HG03342 (cell line): ENCODE data around the gene GSTCD.
"Not testable (repeated sequence)": the region's sequence is repeated elsewhere in the genome, so short reads cannot be mapped to it uniquely, and the experiment has no call there.

Source experiments
- ATAC-seq: cut with Tn5 transposase; IDR thresholded peaks from one replicate; pipeline ENCODE4 v1.9.1; 2021; ENCODE audit warnings: mild to moderate bottlenecking, moderate library complexity; ENCODE audit not compliant: unreplicated experiment

GSTCD gene

GRCh38 chr4:105714071-105714521, 5.5 kb downstream of the GSTCD start:
- peak; percentile 71 for ATAC-seq

- no peak for ATAC-seq
Observed at GRCh38 chr4:105714932-105715331, 6.3 kb downstream of the GSTCD start.

GRCh38 chr4:105715692-105716278, 7.2 kb downstream of the GSTCD start:
- no peak for ATAC-seq

GRCh38 chr4:105719204-105719603, 10.6 kb downstream of the GSTCD start:
- ATAC-seq: no peak

- no peak for ATAC-seq
Observed at GRCh38 chr4:105725623-105726022, 17.0 kb downstream of the GSTCD start.

- ATAC-seq: not testable (repeated sequence)
Observed at GRCh38 chr4:105729895-105730294, 21.3 kb downstream of the GSTCD start.

GRCh38 chr4:105735217-105735616, 26.6 kb downstream of the GSTCD start:
- ATAC-seq: not testable (repeated sequence)

GRCh38 chr4:105741548-105741947, 33.0 kb downstream of the GSTCD start:
- no peak for ATAC-seq

GRCh38 chr4:105748222-105748621, 39.6 kb downstream of the GSTCD start:
- ATAC-seq: no peak

GRCh38 chr4:105751718-105752299, 43.2 kb downstream of the GSTCD start:
- ATAC-seq: no peak

GRCh38 chr4:105753361-105753760, 44.8 kb downstream of the GSTCD start:
- no peak for ATAC-seq

GRCh38 chr4:105755375-105755774, 46.8 kb downstream of the GSTCD start:
- no peak for ATAC-seq

GRCh38 chr4:105758958-105759357, 50.4 kb downstream of the GSTCD start:
- ATAC-seq: no peak

- ATAC-seq: no peak
Observed at GRCh38 chr4:105765690-105766407, 57.3 kb downstream of the GSTCD start.

- no peak for ATAC-seq
Observed at GRCh38 chr4:105767579-105767978, 59.0 kb downstream of the GSTCD start.

GRCh38 chr4:105770524-105770923, 61.9 kb downstream of the GSTCD start:
- ATAC-seq: not testable (repeated sequence)

GRCh38 chr4:105772065-105772464, 63.5 kb downstream of the GSTCD start:
- ATAC-seq: not testable (repeated sequence)

GRCh38 chr4:105775760-105776415, 67.3 kb downstream of the GSTCD start:
- not testable (repeated sequence) for ATAC-seq

GRCh38 chr4:105780176-105780575, 71.6 kb downstream of the GSTCD start:
- no peak for ATAC-seq

- no peak for ATAC-seq
Observed at GRCh38 chr4:105784761-105785160, 76.2 kb downstream of the GSTCD start.

- ATAC-seq: no peak
Observed at GRCh38 chr4:105785792-105786191, 77.2 kb downstream of the GSTCD start.

GRCh38 chr4:105786748-105787147, 78.2 kb downstream of the GSTCD start:
- no peak for ATAC-seq
